ENCODE measurements around the gene CGN. TPM values are rescaled to one million over a fixed set of nuclear protein-coding genes. Genes with fewer than 3 reads are reported as not detected.
"Not testable (repeated sequence)": the region's sequence is repeated elsewhere in the genome, so short reads cannot be mapped to it uniquely, and the experiment has no call there.

The CGN gene
- total and polyA plus RNA-seq, 5 experiments from 2014 or later, result 0.08 to 2.7 (median 1.3) TPM

GRCh38 chr1:151514366-151514765 lies 3.2 kb downstream of the CGN start:
- H3K36me3 Mint-ChIP-seq, result no peaks in the 10 kb centered on the region
- no peaks in the 10 kb centered on the region for H3K27me3 Mint-ChIP-seq
- ATAC-seq (no peak), DNase-seq (no peak)
- H3K27ac Mint-ChIP-seq, result peak overlapping the region in 4 of 10 donors; percentile 2 to 80 (median 38)
- peak overlapping the region in 2 of 10 donors; percentile 17 to 53 for H3K4me3 Mint-ChIP-seq
- POLR2A ChIA-PET, result interaction anchor here (0.7 kb wide), 1 partner anchor 9 kb away, joined by 3 read pairs; no protein-coding TSS in a partner anchor
- no peaks in the 10 kb centered on the region for H3K9me3 Mint-ChIP-seq
- H3K4me1 Mint-ChIP-seq, result peaks cover 5 to 31% (median 20%) of the 10 kb centered on the region in 4 donors

DNA sequence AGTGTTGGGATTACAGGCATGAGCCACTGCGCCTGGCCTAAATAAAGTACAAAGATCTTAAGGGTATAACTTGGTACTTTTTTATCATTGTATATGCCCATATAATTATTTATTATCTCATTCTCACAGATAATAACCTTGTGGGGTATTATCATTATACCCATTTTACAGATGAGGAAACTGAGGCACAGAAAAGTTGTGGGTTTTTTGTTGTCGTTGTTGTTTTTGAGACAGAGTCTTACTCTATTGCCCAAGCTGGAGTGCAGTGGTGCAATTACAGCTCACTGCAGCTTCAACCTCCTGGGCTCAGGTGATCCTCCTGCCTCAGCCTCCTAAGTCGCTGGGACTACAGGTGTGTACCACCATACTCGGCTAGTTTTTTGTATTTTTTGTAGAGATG lies 4.1 kb downstream of the CGN start:
- peaks cover 0 to 3% (median 0%) of the 10 kb centered on the region in 3 donors for H3K36me3 Mint-ChIP-seq
- DNase-seq (no peak), ATAC-seq (no peak)
- no peak overlapping the region for H3K4me3 Mint-ChIP-seq
- POLR2A ChIA-PET, result interaction anchor here (0.7 kb wide), 1 partner anchor 294 kb away, joined by 3 read pairs; no protein-coding TSS in a partner anchor
- no peaks in the 10 kb centered on the region for H3K9me3 Mint-ChIP-seq
- H3K4me1 Mint-ChIP-seq, result peaks cover 5 to 28% (median 20%) of the 10 kb centered on the region in 4 donors
- H3K27me3 Mint-ChIP-seq, result no peaks in the 10 kb centered on the region
- H3K27ac Mint-ChIP-seq, result no peak overlapping the region

GRCh38 chr1:151516031-151516511 lies 4.9 kb downstream of the CGN start:
- POLR2A ChIA-PET, result no interaction called here
- Mint-ChIP-seq H3K4me1 (peaks cover 5 to 24% (median 19%) of the 10 kb centered on the region in 4 donors), H3K27me3 (no peaks in the 10 kb centered on the region), H3K27ac (no peak overlapping the region), H3K36me3 (peaks cover 0 to 3% (median 0%) of the 10 kb centered on the region in 3 donors), H3K9me3 (no peaks in the 10 kb centered on the region), H3K4me3 (no peak overlapping the region)
- DNase-seq (no peak), ATAC-seq (no peak)

DNA sequence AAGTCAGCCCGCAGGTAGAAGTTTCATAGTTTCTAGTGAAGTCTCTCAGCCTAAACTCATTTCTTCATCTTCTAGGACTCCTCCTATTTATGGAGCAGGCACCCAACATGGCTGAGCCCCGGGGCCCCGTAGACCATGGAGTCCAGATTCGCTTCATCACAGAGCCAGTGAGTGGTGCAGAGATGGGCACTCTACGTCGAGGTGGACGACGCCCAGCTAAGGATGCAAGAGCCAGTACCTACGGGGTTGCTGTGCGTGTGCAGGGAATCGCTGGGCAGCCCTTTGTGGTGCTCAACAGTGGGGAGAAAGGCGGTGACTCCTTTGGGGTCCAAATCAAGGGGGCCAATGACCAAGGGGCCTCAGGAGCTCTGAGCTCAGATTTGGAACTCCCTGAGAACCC lies 7.2 kb downstream of the CGN start:
- Mint-ChIP-seq H3K4me3 (no peak overlapping the region), H3K36me3 (peaks cover 0 to 3% (median 0%) of the 10 kb centered on the region in 3 donors), H3K9me3 (no peaks in the 10 kb centered on the region), H3K27me3 (no peaks in the 10 kb centered on the region), H3K4me1 (peaks cover 4 to 9% (median 8%) of the 10 kb centered on the region in 4 donors), H3K27ac (no peak overlapping the region)
- DNase-seq (no peak), ATAC-seq (no peak)
- POLR2A ChIA-PET, result no interaction called here

GRCh38 chr1:151518936-151519335 lies 7.7 kb downstream of the CGN start:
- H3K27ac Mint-ChIP-seq, result no peak overlapping the region
- ATAC-seq (no peak), DNase-seq (no peak)
- POLR2A ChIA-PET, result no interaction called here
- H3K9me3 Mint-ChIP-seq, result no peaks in the 10 kb centered on the region
- no peak overlapping the region for H3K4me3 Mint-ChIP-seq
- peaks cover 0 to 3% (median 0%) of the 10 kb centered on the region in 3 donors for H3K36me3 Mint-ChIP-seq
- H3K4me1 Mint-ChIP-seq, result peaks cover 0 to 4% (median 3%) of the 10 kb centered on the region in 4 donors
- H3K27me3 Mint-ChIP-seq, result no peaks in the 10 kb centered on the region

DNA sequence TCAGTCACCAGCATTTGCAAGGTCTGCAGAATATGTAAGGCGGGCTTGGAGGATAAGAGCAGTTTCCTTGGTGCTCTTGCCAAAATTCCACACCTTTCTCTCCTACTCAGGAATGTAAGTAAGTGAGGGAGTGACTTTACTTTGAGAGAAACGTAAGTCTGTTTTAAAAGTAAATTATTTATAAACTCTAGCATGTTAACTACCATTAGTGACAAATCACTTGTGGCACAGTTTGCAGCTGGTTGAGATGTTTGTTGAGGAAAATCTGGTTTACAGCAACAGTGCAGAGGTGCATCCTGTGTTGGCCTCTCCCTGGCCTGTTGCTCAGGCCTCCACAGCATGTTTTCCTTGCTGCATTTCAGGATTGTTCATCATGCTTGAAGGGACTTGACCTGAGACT lies 8.5 kb downstream of the CGN start:
- Mint-ChIP-seq H3K36me3 (peaks cover 0 to 3% (median 0%) of the 10 kb centered on the region in 3 donors), H3K4me1 (no peaks in the 10 kb centered on the region), H3K27me3 (no peaks in the 10 kb centered on the region), H3K27ac (no peak overlapping the region), H3K4me3 (no peak overlapping the region), H3K9me3 (no peaks in the 10 kb centered on the region)
- no peak for ATAC-seq
- no peak for DNase-seq
- POLR2A ChIA-PET, result no interaction called here

- H3K27ac Mint-ChIP-seq, result no peak overlapping the region
- no peaks in the 10 kb centered on the region for H3K27me3 Mint-ChIP-seq
- POLR2A ChIA-PET, result no interaction called here
- H3K9me3 Mint-ChIP-seq, result no peaks in the 10 kb centered on the region
- no peaks in the 10 kb centered on the region for H3K4me1 Mint-ChIP-seq
- no peak overlapping the region for H3K4me3 Mint-ChIP-seq
- peaks cover 0 to 3% (median 0%) of the 10 kb centered on the region in 3 donors for H3K36me3 Mint-ChIP-seq
- DNase-seq (no peak), ATAC-seq (no peak)
These were observed 9.2 kb downstream of the CGN start for GRCh38 chr1:151520359-151520758.

- not testable (repeated sequence) for H3K36me3 Mint-ChIP-seq, H3K4me3 Mint-ChIP-seq, H3K4me1 Mint-ChIP-seq, DNase-seq, H3K27ac Mint-ChIP-seq, H3K27me3 Mint-ChIP-seq, H3K9me3 Mint-ChIP-seq, ATAC-seq
- POLR2A ChIA-PET, result interaction anchor here (0.7 kb wide), 1 partner anchor 300 kb away, joined by 5 read pairs; no protein-coding TSS in a partner anchor
These were observed 11.2 kb downstream of the CGN start for GRCh38 chr1:151522427-151522826.

- no peak overlapping the region for H3K27ac Mint-ChIP-seq
- ATAC-seq (no peak), DNase-seq (no peak)
- H3K27me3 Mint-ChIP-seq, result no peaks in the 10 kb centered on the region
- no peaks in the 10 kb centered on the region for H3K4me1 Mint-ChIP-seq
- peaks cover 0 to 3% (median 0%) of the 10 kb centered on the region in 3 donors for H3K36me3 Mint-ChIP-seq
- H3K9me3 Mint-ChIP-seq, result no peaks in the 10 kb centered on the region
- H3K4me3 Mint-ChIP-seq, result no peak overlapping the region
- POLR2A ChIA-PET, result no interaction called here
These were observed 12.1 kb downstream of the CGN start for GRCh38 chr1:151523326-151523725.

- no peak for ATAC-seq
These were observed 13.5 kb downstream of the CGN start for GRCh38 chr1:151524736-151525135.

DNA sequence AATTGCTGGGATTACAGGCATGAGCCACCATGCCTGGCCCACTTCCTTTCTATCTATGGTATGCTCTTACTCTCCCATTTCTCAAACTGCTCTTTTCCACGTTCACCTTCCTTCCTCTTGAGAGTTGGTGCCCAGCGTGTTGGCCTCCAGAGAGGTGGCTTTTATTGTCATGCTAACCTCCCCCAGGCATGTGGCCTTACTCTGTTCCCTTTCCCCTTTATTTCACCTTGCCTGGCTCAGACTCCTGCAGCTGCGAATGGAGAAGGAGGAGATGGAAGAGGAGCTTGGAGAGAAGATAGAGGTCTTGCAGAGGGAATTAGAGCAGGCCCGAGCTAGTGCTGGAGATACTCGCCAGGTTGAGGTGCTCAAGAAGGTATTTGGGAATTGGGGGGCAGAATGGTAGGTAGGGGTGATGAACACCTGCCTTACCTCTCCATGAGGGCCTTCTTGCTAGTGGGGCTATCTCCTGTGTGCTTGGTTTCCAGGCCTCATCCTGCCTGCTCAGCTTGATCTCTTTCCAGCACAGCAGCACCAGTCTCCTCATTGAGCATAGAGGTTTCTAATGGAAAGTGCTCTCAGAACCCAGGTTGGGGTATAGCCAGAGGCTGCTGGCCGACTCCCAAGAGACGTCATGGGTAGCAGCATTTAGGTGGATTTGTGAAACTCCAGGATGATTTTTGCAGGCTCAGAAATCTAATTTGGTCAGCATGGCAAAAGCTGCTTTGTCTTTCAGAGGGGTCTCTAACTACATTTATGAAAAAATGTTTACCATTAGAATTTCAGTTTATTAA lies 15.7 kb downstream of the CGN start:
- DNase-seq (no peak), ATAC-seq (no peak)
- H3K4me3 Mint-ChIP-seq, result no peak overlapping the region
- no peak overlapping the region for H3K27ac Mint-ChIP-seq
- H3K27me3 Mint-ChIP-seq, result no peaks in the 10 kb centered on the region
- no peaks in the 10 kb centered on the region for H3K4me1 Mint-ChIP-seq
- no peaks in the 10 kb centered on the region for H3K9me3 Mint-ChIP-seq
- POLR2A ChIA-PET, result no interaction called here
- no peaks in the 10 kb centered on the region for H3K36me3 Mint-ChIP-seq

More at GRCh38 chr1:151524736-151525135, 13.5 kb downstream of the CGN start:
- DNase-seq, result no peak
- POLR2A ChIA-PET, result no interaction called here
- Mint-ChIP-seq H3K27me3 (no peaks in the 10 kb centered on the region), H3K4me3 (no peak overlapping the region), H3K27ac (no peak overlapping the region), H3K36me3 (peaks cover 0 to 3% (median 0%) of the 10 kb centered on the region in 3 donors), H3K4me1 (no peaks in the 10 kb centered on the region), H3K9me3 (no peaks in the 10 kb centered on the region)

GRCh38 chr1:151529211-151529702 lies 18.1 kb downstream of the CGN start:
- H3K4me1 Mint-ChIP-seq, result no peaks in the 10 kb centered on the region
- DNase-seq (no peak), ATAC-seq (no peak)
- H3K9me3 Mint-ChIP-seq, result no peaks in the 10 kb centered on the region
- no peaks in the 10 kb centered on the region for H3K36me3 Mint-ChIP-seq
- POLR2A ChIA-PET, result no interaction called here
- H3K27ac Mint-ChIP-seq, result no peak overlapping the region
- no peaks in the 10 kb centered on the region for H3K27me3 Mint-ChIP-seq
- no peak overlapping the region for H3K4me3 Mint-ChIP-seq

GRCh38 chr1:151529781-151530180 lies 18.6 kb downstream of the CGN start:
- no peak for ATAC-seq

More at GRCh38 chr1:151529781-151530180, 18.6 kb downstream of the CGN start:
- Mint-ChIP-seq H3K4me3 (no peak overlapping the region), H3K27me3 (no peaks in the 10 kb centered on the region), H3K36me3 (no peaks in the 10 kb centered on the region), H3K9me3 (no peaks in the 10 kb centered on the region), H3K27ac (no peak overlapping the region), H3K4me1 (no peaks in the 10 kb centered on the region)
- DNase-seq, result no peak
- POLR2A ChIA-PET, result no interaction called here

All from naive thymus-derived CD8-positive, alpha-beta T cell (primary cell).